Lower leg skin (tissue), 3 donors: ENCODE data around the gene C2CD4A.

ENCODE experiments used
- CTCF ChIP-seq, 3 donors: fragments of 450-650 bp; IDR thresholded peaks; one replicate each; pipeline ENCODE4 v1.5.1; 2016; ENCODE audit warnings: antibody characterized with exemption in 3 of 3, mild to moderate bottlenecking in 3 of 3, moderate library complexity in 2 of 3
- POLR2A ChIP-seq, 2 donors: fragments of 450-650 bp; IDR thresholded peaks; one replicate each; pipeline ENCODE4 v1.6.1; 2016 to 2017; ENCODE audit warnings: antibody characterized with exemption in 2 of 2, mild to moderate bottlenecking in 1 of 2, moderate library complexity in 1 of 2

DNA sequence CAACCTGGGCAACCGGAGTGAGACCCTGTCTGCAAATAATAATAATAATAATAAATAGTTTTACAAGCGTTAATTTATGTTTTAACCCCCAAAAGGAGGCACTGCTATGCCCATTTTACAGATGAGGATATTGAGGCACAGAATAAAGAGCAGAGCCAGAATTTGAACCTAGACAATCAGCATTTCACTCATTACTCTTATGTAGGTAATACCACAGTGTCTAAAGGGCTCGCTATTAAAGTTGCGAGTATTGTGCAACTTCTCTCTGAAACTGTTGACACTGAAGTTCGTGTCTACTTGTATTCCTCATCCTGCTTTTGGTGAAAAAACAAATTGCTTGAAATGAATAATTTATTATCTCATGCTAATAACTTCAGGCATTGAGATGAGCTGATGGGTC lies 2.8 kb downstream of the C2CD4A start:
- TF ChIP-seq CTCF (IDR thresholded peaks at IDR 0.05) (no peak), POLR2A (IDR thresholded peaks at IDR 0.05) (no peak)
